GM18505 (cell line): ENCODE results near the gene CADM2.

Experiments
- ATAC-seq: cut with Tn5 transposase; IDR thresholded peaks from one replicate; pipeline ENCODE4 v1.9.1; 2021; ENCODE audit not compliant: unreplicated experiment
- POLR2A ChIP-seq: IDR thresholded peaks from 4 replicates; pipeline ENCODE4 v1.6.1; 2011; ENCODE audit warnings: borderline replicate concordance; ENCODE audit not compliant: insufficient read depth, insufficient read length; ENCODE audit errors: extremely low read depth

CADM2 gene

GRCh38 chr3:84993956-84994355, 35.2 kb downstream of the CADM2 start:
- no peak for ATAC-seq
- no peak for TF ChIP-seq POLR2A

- TF ChIP-seq POLR2A = no peak
- ATAC-seq = no peak
These were observed 39.8 kb downstream of the CADM2 start for GRCh38 chr3:84998545-84998944.

- no peak for ATAC-seq
These were observed 44.7 kb downstream of the CADM2 start for GRCh38 chr3:85003479-85003878.

GRCh38 chr3:85004147-85004546, 45.4 kb downstream of the CADM2 start:
- ATAC-seq = no peak
- no peak for TF ChIP-seq POLR2A

More at GRCh38 chr3:85003479-85003878, 44.7 kb downstream of the CADM2 start:
- TF ChIP-seq POLR2A = no peak

DNA sequence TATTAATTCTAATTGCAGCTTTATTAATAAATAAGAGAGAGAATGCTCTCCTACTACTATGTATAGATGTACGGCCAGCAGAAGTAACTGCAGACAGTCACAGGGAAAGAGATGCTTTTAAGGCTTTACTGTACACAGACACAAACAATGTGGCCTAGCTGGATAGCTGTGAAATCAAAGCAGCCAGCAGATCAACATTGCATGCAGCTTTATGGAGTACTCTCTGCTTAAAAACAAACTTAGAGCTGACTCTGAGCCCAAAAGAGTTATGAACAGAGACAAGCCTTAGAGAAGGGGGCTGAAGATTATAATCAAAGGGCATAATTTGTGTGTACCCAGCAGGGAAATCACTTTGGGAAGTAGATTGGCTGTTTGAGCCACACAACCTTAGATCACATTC, 47.2 kb downstream of the CADM2 start:
- no peak for TF ChIP-seq POLR2A
- ATAC-seq = no peak

- ATAC-seq = no peak
- TF ChIP-seq POLR2A = no peak
These were observed 48.7 kb downstream of the CADM2 start for GRCh38 chr3:85007195-85008094.

DNA sequence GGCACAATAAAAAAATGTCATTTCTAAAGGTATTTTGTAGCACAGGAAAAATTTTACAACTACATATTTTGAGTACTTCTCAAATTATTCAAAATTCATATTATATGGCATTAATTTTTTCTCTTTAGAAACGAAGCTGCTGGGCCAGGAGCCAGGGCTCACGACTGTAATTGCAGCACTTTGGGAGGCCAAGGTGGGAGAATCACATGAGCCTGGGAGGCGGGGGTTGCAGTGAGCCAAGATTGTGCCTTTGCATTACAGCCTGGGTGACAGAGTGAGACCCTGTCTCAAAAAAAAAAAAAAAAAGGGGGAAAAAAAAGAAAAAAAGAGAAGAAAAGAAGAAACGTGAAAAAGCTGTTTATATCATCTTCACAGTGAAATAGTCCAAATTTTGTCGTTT, 62.0 kb downstream of the CADM2 start:
- TF ChIP-seq POLR2A = no peak

GRCh38 chr3:85030052-85030451, 71.3 kb downstream of the CADM2 start:
- no peak for TF ChIP-seq POLR2A
- no peak for ATAC-seq

More for the DNA sequence above, 62.0 kb downstream of the CADM2 start:
- ATAC-seq = no peak

GRCh38 chr3:85037203-85037602, 78.4 kb downstream of the CADM2 start:
- no peak for TF ChIP-seq POLR2A
- ATAC-seq = no peak

- TF ChIP-seq POLR2A = no peak
- no peak for ATAC-seq
These were observed 82.2 kb downstream of the CADM2 start for GRCh38 chr3:85041001-85041400.

DNA sequence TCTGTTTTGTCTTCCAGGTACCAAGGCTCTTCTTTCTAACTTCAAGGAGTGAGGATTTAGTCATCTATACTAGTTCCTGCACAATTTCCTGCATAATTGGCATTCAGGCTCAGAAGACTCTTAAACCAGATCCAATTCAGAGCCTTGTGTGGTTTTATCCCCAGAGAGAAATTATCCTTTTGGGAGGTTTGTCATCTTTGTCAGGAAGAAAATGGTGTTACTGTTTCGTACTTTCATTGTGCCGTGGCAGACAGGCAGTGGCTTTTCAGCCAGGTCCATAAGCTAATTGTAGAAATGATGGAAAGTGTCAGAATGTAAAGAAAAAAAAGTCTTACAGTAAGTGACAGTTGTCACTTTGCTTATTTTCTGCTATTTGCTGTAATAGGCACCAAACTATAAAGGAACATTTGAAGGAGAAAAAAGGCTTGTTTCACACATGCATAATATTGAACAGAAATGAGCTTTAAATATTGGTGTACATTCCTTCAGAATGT, 82.8 kb downstream of the CADM2 start:
- no peak for TF ChIP-seq POLR2A
- no peak for ATAC-seq

DNA sequence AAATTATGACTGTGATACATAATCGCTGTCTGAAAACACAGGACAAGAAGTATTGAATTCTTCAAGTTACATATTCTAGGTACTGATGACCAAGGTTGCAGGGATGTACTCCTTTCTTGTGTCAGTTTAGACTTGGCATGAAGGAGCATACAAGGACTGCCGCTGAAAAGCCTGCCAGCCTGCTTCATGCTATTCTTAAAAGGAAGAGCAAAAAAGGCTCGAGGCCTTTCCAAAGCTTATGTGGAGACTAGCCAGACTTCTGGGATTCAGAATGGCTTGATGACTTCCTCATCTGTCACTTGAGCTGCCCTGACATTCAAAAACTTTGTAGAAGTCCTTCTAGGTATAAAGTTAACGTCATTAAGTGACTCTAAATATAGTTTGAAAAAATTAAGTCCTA, 92.0 kb downstream of the CADM2 start:
- no peak for TF ChIP-seq POLR2A
- ATAC-seq = no peak

GRCh38 chr3:85051786-85052185, 93.0 kb downstream of the CADM2 start:
- no peak for TF ChIP-seq POLR2A
- ATAC-seq = no peak

GRCh38 chr3:85053626-85054025, 94.8 kb downstream of the CADM2 start:
- no peak for TF ChIP-seq POLR2A
- no peak for ATAC-seq
